Measurements from ENCODE around the gene ADAM19.

The ADAM19 gene

DNA sequence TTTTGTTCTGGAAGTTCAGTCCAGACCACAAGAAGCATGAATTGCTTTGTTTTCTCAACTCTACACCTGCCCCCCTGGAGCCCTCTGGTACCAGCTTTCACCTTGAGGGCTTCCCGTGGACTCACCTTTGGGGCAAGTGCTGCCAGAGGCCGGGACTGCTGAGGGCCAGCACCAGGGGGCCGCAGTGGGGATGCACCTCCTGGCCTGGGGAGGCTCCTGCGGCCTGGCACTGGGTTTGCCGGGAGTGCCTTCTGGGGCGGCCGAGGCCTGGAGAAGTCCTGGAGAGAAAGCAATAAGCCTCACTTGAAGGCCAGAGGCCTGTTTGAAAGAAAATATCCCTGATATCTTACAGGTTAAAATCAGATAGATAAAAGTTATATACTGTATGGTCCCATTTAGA lies 93.9 kb downstream of the ADAM19 start:
- no peak for DNase-seq

- no peak for DNase-seq
Measured at GRCh38 chr5:157481265-157481664, 94.3 kb downstream of the ADAM19 start.

- no peak for DNase-seq
Measured at GRCh38 chr5:157479612-157480510, 95.7 kb downstream of the ADAM19 start.

DNA sequence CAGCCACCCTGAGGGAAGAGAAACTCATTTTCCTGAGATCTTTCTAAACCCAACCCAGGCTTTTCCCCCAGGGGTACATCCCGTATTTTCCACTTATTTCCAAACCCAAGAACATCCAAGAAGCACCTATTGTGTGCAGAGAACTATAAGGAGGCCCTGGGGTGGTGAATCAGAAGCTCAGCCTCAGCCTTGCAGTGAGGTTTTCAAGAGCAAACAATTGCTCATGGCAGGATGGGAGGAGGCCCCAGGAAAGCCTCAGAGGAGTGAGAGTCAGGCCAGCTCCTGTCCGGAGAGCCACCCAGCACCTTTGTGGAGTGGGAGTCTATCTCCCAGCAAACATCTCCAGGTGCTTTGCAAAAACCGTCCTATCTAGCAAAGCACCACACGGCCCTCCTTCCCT lies 96.4 kb downstream of the ADAM19 start:
- DNase-seq: no peak

DNA sequence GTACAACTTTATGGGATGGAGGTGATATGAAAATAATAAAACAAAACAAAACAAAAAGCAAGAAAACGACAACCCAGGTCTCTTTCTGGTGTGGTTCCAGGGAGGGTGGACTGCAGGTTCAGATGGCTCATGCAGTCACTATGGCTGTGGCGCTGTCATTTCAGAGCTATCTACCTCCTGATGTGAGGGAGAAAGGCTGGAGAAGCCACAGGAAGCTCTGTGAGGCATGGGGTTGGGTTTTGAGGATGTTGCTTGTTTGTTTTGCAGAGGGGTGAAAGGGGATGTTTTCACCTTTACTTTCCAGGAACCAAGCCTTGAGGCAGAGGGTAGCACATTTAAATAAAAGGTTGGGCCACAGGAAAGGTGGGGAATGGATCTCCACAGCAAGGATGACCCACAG lies 96.8 kb downstream of the ADAM19 start:
- no peak for DNase-seq

DNA sequence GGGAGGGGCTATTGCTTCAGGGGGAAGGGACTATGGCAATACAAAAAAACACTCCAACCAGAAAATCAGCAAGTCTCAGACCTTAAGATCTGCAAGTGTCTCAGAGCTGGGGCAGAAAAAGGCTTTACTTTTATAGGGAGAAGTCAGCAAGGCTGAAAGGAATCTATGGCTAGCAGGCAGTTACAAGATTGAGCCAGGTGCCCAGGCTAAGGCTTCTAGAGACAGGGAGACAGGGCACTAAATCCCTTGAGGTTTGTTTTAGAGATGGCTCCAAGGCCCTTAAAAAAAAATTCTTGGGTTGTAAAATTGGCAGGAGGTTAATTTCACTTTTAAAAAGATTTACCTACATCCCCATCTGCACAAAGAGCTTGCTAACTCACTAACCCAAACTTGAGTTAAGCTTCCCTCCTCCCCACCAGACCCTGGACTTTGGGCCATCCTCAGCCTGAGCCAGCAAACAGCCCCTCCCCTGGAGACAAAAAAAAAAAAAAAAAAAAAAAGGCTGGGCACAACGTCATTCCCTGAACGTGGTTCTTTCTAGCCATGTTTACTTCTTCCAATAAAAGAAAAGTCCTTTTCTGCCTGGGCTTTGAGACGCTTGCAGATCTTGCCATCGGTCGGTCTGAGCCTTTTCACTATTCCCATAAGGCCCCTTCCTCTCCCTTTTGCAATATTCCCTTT lies 97.6 kb downstream of the ADAM19 start:
- DNase-seq: no peak

DNA sequence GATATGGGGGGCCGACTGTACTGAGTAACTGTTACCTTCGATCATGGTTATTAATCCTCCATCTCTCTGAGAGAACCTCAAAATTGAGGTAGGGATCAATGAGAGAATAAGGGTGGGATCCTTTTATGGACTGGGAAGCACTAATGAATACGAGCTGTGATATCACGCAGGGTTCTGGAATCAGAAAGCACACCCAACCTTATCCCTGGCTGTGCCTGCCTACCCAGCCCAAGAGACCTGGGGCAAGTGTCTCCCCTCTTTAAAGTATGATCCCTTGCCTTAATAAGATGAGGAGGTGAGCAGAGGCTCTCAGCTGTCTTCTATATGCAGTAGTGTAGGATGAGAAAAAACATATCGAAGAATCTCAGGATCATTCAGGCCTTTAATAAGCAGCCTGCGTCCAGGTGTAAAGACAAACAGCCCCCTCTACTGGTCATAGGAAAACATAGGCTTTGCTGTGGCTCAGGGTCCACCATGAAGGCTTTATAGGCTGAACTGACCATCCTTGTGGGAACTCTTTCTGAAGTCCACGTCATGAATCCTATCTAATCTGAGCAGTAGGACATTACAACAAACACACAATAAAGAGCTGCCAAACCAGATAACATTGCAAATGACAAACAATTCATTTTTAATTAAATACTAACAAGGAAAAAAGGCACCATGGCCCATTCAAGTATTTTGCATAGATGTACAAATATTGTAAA lies 98.7 kb downstream of the ADAM19 start:
- DNase-seq: peak; percentile 57

DNA sequence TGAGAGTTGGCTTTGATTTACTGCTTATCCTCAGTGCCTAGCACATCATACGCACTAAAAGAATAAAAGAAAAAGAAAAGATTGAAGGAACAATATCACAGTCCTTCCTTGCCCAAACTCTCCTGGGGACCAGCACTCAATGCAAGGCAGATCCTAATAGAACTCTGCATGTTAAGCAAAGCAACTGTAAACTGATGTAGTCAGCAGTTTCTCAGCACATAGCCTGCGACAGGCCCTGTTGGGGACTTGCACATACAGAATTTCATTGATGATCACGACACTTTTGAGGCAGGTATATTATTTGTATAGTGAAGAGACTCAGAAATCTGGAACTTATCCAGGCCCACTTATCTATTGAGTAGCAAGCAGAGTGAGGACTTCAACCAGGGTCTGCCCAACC lies 100.1 kb downstream of the ADAM19 start:
- no peak for DNase-seq

DNA sequence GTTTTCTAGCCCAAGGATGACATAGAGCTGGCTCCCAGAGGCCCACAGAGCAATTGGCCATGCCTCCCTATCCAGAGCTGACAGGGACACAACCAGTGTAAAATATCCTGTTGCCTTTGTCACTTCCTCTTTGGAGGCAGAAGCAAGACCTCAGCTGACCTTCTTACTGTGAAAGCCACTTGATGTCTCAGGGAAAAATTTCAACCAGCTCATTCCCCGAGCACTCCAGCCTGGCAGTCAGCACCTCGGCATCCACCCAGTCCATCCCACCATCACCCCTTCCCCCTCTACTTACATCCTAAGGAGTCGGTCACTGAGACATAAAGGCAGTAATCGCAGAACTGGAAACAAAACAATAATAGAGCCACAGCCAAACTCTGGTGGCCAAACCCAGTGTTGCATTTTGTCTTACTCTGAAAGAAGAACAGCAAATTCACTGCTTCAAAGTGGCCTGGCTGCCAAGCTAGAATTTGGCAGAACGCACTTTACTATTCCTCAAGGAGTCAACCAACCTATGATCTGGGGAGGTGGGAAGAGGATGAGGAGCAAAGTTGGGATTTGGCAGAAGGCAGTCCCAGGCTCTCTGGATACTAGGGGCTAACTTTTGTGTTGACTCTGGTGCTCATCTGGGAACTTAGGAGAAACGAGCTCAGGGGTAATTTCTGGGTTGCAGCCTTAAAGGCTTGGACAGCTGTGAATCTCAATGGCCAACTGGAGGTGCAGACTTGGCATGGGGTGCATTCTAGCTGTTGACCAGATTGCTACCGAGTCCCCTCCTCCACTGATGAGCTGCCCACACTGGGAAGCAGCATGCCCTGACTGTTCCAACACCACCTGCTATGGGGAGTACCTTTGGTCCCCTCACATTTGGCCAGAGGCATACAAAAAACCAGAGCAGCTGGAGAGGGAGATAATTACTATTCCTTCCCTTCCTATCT lies 101.9 kb downstream of the ADAM19 start:
- no peak for DNase-seq

GRCh38 chr5:157471709-157472108 lies 103.9 kb downstream of the ADAM19 start:
- DNase-seq: no peak

- DNase-seq: no peak
Measured at GRCh38 chr5:157470631-157471030, 104.9 kb downstream of the ADAM19 start.

- no peak for DNase-seq
Measured at GRCh38 chr5:157469687-157470086, 105.9 kb downstream of the ADAM19 start.

GRCh38 chr5:157469073-157469472 lies 106.5 kb downstream of the ADAM19 start:
- no peak for DNase-seq

DNA sequence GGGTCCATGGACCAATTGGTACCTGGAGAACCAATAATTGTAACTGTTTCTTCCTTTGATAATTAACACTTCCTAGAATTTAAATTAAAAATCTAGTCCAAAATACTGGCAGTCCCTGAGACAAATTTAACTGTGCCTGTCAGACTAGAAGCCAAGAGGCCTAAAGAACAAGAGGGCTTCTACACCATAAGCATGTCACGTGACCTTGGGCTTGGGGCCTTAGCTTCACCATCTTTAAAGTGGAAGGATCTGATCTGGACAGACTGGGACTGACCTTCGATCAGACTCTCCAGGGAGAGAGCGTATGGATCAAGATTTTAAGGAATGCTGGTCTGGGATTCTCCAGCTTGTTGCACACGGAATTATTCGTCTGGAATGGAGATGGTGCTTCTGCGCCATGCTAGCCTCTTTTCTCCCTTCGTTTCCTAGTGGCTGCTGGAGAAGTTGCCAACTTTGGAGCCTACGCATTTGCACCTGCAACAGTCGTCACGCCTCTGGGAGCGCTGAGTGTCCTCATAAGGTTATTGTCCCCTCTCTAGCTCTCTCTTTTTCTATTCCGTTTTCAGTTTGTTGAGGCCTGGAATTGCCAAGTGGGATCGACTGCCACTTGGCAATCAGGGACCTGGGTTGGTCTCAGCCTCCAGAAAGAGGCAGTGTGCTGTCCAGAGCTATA lies 107.1 kb downstream of the ADAM19 start:
- no peak for DNase-seq

DNA sequence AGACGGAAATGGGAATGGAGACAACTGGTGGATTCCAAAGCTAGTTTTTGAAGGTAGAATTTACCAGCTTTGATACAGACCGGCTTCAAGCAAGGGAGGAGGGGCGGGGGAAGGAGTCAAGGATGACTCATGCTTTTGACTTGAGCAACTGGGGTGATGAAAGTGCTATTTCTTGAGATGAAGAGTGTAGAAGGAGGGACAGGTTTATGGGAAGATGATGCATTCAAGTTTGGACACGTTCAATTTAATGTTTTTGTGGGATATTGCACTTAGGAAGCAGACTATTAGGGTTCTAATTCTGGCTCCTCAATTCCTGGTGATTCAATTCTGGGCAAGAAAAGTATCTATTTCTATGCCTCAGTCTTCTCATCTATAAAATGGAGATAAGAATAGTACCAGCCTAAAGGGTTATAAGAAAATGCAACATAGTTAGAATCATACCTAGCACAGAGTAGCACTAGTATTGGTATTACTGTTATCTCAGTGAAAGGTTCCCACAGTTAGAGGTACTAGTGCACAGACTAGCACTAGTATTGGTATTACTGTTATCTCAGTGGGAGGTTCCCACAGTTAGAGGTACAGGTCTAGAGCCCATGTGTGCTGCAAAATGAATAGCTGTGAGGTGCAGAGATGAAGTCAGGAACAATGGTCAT lies 110.9 kb downstream of the ADAM19 start:
- DNase-seq: peak; percentile 28

- DNase-seq: no peak
Measured at GRCh38 chr5:157463621-157464518, 111.7 kb downstream of the ADAM19 start.

DNA sequence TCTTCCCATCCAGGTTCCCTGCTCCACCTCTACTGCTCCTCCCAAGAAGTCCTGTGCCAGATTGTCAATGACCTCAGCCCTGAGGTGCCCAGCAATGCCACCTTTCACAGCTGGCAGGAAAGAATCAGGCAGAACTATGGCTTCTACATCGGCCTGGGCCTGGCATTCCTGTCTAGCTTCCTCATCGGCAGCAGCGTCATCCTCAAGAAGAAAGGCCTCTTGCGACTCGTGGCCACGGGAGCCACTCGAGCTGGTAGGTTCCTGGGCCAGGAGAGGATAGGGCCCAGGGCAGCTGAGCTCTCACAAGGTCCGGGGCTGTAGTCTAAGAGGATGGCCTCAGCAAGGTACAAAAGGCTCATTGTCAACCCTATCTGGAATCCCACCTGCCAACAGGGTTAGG lies 112.5 kb downstream of the ADAM19 start:
- DNase-seq: no peak

DNA sequence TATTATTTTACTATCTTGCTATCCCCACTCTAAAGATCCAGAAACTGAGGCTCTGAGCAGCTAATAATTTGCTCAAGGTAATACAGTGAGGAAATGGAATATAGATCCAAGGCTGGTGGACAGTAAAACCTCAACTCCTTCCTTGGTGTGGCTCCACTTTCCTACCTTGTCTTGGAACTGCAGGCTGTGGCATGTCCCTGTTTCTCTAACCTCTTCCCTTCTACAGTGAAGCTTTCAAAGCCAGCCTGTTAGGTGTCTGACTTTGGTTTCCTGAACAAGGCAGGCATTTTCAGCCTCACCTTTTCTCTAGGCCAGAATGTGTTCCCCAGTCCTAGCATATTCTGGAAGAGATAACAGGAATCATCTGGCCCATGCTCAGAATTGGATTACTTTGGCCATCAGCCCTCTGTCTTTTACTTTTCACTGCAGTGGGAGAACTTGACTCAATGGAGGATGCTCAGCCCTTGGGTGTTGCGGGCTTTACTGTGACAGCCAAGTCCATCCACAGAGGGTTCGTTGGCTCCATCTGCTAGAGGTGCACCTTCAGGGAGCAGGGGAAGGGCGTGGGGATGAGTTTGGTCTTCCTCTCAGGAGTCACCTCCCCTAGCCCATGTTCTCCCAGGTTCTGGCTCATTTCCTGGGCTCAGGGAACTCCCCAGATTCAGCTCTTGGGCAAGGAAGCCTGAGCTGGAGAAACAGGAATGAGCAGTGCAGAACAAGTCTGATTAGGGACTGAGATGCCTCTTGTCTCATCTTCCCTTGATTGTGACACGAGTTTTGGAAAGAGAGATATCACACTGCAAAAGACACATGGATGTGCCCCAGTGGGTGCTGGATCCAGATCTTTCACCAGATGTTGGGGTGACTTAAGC lies 114.4 kb downstream of the ADAM19 start:
- no peak for DNase-seq

All from CD4-positive, alpha-beta T cell treated with Interleukin-10 for 1 hour (primary cell).